HG02840 (cell line): ENCODE data around the gene PRSS33.

Experiments used
- ATAC-seq: cut with Tn5 transposase; IDR thresholded peaks from one replicate; pipeline ENCODE4 v1.9.1; 2021; ENCODE audit warnings: mild to moderate bottlenecking, moderate library complexity, moderate number of reproducible peaks; ENCODE audit not compliant: unreplicated experiment, low FRiP score

The PRSS33 gene

GRCh38 chr16:2803545-2804195, 16.3 kb upstream of the PRSS33 start:
- no peak for ATAC-seq

GRCh38 chr16:2799859-2800226, 12.5 kb upstream of the PRSS33 start:
- no peak for ATAC-seq

DNA sequence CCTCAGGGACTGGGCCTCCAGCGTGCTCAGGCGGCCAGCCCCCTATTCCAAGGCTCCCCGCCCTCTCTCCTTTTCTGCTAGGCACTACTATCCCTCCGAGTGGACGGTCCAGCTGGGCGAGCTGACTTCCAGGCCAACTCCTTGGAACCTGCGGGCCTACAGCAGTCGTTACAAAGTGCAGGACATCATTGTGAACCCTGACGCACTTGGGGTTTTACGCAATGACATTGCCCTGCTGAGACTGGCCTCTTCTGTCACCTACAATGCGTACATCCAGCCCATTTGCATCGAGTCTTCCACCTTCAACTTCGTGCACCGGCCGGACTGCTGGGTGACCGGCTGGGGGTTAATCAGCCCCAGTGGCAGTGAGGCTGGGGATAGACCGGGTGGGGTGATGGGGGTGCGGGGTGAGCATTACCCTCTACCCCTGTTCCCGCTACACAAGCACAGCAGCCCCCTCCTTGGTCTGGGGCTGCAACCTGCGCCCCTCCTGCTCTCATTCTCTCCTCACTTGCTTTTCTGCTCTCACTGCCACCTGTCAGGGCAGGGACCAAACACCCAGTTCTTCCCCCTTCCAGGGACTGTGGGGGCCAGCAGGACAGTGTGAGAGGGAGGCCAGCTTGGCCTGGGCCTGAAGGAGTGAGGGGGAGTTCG, 12.0 kb upstream of the PRSS33 start:
- no peak for ATAC-seq

GRCh38 chr16:2798723-2799204, 11.4 kb upstream of the PRSS33 start:
- ATAC-seq, result no peak

GRCh38 chr16:2795395-2796143, 8.2 kb upstream of the PRSS33 start:
- ATAC-seq, result no peak

GRCh38 chr16:2792940-2793339, 5.6 kb upstream of the PRSS33 start:
- ATAC-seq, result no peak

DNA sequence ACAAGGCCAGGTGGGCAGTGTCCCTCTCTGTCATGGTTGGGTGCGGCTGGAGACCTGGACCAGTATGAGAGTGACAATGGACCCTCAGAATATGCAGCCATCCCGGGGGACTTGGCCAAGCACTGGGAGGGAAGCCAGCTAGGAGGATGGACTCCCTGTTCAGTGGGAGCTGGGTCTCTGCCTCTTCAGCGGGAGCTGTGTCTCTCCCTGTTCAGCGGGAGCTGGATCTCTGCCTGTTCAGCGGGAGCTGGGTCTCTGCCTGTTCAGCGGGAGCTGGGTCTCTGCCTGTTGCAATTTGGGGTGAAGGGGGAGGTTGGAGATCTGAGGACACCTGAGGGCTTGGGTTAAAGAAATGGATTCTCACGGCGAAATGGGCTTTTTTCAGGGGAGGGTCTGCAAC, 3.8 kb upstream of the PRSS33 start:
- ATAC-seq, result no peak

DNA sequence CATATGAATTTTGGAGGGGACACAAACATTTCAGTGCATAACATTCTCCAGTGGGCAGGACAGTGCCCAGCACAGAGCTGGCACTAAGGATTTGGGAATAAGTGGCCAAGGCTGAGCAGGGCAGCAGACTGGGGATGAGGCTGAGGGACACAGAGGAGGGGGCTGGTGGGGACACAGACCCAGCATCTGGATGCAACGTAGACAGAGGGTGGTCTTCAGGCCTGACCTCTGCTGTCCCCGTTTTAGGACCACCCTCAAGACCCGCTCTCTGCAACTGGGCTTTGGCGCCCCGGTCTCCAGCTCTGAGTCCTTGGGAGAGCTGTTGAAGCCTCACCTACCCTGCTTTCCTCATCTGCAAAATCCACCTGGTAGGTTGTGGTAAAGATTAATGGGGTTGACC, 3.3 kb upstream of the PRSS33 start:
- ATAC-seq, result no peak

GRCh38 chr16:2787961-2788360, 601 bp upstream of the PRSS33 start:
- ATAC-seq, result no peak

- no peak for ATAC-seq
Measured at GRCh38 chr16:2786826-2787151, 571 bp downstream of the PRSS33 start.

GRCh38 chr16:2786061-2786825, 1.1 kb downstream of the PRSS33 start:
- no peak for ATAC-seq

GRCh38 chr16:2785101-2785991, 2.0 kb downstream of the PRSS33 start:
- no peak for ATAC-seq

DNA sequence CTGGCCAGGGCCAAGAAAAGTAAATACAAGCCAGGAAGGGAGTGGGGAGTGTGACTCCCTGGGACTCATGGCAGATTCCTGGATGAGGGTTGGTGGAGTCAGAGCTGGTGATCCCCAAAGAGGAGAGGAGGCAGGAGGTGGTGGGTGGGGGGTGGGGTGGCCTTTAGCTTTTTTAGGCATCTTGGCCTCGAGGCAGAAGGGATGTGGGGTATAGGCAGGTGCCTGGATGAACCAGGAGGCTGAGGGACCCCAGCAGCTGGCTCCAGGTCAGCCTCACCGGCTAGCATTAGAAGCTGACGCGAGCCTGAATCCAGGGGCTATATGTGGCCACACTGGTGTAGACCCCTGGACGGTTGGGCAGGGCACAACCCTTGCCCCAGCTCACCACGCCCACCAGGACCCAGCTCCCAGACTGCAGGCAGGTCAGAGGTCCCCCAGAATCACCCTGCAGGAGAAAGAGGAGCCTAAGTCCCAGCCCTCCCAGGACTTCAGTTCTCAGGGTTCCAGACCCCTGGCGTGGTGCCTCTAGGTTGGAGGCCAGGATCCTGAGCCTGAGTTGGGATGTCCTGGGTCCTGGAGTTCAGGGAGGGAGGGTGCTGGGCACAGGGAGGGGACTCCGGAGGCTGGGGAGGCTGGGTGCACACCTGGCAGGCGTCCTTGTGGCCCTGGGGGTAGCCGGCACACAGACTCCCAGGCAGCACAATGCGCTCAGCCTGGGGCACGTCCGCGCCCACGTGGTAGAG, 2.8 kb downstream of the PRSS33 start:
- no peak for ATAC-seq

GRCh38 chr16:2783581-2784357, 3.6 kb downstream of the PRSS33 start:
- ATAC-seq, result no peak

DNA sequence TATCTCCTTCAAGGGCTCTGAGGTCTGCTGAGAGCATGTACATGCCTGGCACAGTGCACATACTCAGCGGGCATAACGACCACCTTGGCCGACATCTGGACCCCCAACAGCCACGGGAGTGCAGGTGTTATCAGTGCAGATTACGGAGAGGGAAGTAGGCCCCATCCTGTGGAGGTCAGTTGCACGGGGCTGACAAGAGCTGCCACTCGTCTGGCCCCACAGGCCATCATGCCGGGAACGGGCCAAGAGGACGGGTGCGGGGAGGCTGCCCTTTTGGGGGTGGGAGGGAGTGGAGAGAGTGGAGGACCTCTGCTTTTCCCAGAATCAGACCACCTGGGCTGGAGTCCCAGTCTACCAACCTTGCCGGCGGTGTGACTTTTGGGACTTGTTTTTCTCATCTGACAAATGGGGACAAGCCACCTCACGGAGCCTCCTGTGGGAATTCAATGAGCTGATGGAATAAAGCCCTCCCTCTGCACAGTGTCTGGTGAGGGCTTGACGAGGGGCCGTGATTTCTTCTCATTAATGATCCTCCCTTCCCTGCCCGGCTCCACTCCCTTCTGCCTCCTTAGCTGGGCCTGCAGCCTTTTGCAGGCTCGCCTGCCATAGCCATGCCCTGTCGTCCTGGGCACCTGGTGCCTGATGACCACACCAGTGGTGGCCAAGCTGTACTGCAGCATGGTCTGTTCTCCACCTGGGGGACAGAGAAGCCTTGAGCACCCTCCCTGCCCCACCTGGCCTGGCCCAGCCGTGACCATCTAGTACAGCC, 4.6 kb downstream of the PRSS33 start:
- ATAC-seq, result no peak

GRCh38 chr16:2779978-2780898, 7.1 kb downstream of the PRSS33 start:
- no peak for ATAC-seq
